Measurements from ENCODE around the gene ARL8B.

The ARL8B gene

DNA sequence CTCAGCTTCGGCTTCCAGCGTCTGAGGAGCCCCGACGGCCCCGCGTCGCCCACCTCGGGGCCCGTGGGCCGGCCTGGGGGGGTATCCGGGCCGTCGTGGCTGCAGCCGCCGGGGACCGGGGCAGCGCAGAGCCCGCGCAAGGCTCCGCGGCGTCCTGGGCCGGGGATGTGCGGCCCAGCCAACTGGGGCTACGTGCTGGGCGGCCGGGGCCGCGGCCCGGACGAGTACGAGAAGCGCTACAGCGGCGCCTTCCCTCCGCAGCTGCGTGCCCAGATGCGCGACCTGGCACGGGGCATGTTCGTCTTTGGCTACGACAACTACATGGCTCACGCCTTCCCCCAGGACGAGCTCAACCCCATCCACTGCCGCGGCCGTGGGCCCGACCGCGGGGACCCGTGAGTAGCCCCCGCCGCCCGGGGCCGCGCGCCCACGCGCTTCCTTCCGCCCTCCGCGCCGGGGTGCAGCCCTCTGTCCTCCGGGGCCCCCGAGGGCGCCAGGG is 65.9 kb downstream of the ARL8B start:
- peak; percentile 3 for DNase-seq

DNA sequence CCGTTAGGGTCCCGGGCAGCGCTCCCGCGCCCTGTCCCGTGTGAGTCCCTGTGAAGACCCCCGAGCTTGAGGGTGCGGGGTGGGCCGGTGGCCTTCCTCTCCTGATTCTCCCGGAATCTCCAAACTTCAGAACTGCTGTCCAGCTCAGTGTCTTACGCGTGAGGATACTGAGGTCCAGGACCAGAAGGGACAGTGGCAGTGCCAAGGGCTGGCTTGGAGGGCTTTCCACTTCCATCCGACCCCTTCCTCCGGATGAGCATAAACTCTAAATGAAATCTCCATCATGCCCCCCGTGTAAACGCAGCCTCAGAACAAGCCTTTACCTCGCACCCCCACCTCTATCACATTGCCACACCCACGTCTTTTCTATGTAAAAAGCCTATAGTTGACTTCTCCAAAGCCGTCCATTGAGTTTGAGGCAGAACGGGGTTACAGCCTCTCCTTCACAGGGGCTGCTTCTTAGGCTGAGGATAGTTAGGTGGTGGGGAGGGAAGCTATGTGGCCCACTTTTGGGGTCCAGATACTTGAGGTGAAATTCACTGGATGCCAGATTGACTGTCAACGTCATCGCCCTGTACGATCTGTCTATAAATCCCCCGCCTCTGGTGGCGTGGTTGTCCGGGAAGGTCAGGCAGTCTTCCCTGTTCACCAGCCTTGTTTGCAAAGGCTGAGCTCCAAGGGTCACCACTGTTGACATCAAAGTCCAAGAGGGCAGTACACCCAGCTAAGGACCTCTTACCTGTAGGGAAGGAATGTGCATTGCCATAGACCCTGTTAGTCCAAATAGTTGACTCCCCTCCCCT is 66.5 kb downstream of the ARL8B start:
- peak; percentile 8 for DNase-seq

DNA sequence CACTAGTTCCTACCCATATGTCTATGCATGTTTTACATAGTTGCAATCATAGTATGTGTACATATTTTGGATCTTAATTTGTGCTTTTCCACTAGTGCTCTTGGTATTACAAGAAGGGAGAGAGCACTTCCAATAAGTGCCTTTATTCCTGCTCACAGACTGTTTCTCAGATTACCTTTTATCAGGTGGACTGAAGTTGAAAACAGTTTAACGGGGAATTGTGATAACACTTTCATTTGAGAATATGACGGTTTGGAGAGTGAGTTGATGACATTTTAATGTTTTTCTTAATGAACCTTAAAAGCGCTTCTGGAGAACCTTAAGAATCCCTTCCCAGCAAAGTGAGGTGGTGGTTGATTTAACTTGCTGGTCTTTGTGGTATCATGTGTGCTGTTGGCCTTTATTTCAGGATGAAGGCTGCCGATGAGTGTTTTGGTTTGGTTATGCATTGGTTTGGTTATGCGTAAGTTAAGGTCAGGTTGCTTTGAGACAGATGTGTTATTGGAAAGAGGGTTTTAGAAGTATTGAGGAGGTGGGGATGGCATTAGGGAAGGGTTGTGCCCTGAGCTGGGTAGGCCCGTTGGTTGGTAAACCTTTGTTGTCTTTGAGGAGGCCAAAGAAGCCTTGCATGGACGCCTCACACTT is 68.2 kb downstream of the ARL8B start:
- DNase-seq, result no peak

DNA sequence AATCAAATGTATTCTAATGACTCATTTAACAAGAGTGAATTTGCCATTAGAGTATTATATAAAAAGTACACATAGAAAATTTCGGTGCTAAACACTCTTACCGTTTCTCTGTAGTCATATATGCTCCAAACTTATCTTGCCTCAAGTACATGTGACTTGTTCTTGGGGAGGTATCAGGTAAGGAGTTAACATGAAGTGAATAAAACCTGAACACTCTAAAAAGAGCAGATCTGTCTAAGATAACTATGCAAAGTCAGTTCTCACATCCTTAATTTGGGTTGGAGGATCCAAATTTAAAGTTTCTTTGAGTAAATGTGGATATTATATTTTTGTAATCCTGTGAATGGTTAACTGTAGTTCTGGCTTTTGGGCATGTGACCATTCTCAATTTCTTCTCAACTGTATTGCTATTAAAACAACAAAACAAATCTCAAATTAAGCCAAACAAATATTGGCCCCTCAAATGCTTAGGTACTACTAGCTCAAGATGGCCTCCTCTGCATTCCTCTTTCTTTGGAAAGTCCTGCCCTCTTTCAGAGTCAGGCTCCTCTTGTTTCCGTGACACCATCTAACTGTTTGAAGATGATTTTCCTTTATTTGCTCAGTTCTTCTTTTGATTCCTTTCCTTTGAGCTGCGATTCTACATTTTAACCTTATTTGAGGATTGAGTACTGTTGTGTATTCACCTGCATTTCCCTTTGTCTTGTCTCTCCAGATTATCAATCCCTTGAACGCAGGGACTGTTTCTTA is 69.6 kb downstream of the ARL8B start:
- DNase-seq, result no peak

DNA sequence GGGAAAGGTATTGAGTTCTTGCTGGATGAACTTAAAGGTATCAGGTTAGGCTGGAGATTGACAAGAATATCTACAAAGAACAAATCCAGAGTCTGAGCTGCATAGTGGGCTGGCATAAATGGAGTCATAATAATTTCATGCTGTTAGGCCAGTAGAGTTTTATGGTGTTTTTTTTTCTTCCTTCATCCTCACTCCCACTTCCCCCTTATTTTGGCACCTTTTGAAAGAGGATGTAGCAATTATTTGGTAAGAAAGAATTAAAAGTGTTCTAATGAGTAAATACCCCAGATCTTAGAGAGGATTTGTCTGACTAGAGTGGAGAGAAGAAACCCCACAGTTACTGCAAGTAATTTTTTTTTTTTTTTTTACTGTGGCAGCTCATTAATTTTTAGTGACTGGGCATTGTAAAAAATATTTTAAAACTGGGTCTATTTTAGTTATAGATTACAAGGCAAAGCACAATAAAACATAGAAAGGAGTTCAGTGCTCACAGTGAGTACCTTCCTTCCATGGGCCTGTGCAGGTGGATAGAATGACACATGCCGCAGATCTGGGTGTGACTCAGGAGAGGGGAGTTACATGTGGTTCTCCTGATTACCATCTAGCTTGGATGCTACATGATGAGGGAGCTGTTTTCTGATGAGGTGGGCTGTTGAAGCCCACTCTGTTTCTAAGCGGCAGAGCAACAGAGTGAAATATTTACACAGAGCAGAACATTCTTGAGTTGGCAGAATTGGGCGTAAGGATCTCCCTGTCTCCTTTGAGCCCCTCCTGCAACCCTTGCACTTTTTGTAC is 70.7 kb downstream of the ARL8B start:
- no peak for DNase-seq

DNA sequence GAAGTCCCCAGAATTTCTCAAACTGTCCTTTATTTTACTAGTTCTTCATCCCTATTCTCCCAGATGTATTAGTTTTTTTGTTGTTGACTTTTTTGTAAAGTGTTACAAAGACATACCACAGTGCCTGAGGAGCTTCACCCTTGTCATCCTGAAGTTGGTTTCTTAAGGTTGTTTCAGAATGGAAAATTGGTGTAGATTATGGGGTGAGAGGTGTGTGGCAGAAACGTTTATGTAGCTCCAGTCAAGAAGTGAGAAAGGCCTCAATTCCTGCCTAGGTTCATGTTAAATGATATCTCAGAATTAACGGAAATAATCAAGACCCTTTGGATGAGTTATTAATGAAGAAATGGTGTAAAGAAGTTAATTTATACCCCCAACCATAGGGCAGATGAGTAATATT is 72.2 kb downstream of the ARL8B start:
- DNase-seq, result no peak

DNA sequence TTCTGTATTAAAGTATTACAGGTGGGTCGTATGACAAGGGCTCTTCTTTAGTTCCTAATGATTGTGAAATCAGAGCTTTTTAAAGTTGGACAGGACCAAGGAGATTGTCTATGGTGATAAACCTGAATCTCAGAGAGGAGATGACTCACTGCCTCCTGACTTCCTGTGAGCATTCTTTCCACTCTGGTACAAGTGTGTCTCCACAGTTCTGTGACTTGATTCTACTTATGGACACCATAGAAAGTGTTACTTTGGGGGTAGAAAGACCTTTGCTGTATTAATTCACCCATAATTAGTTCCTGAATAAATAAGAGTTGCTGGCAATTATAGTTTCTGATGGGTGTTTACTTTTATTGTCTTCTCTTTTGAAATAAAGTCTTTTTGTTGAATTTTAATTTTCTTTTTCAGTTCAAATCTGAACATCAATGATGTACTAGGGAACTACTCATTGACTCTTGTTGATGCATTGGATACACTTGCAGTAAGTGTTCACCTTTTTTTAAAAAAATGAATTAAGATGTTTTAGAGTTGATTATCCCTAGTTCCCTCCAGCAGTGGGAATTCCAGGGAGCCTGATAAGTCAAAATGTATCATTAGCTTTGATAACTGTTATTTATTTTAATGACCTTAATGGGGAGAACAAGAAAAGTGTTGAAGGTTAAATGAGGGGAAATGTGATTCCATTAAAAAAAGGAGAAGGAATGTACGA is 72.9 kb downstream of the ARL8B start:
- DNase-seq, result no peak

DNA sequence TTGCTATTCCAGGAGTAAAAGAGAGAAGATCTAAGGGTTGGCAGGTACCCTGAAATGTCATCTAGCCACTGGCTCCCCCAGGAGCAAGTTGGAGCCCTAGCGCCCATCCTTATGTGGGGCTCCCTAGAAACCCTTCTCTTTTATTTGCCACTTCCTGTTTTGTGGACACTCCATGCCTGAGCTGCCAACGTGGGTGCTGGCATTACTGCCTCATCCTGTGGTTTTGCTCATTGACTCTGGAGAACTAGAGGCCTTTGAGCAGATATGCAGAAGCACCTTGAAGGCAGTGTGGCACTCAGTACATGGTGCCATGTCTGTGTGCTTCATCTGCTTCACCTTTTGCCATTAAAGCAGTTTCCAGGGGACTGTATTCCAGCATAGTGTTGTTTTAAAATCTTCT is 73.5 kb downstream of the ARL8B start:
- no peak for DNase-seq

DNA sequence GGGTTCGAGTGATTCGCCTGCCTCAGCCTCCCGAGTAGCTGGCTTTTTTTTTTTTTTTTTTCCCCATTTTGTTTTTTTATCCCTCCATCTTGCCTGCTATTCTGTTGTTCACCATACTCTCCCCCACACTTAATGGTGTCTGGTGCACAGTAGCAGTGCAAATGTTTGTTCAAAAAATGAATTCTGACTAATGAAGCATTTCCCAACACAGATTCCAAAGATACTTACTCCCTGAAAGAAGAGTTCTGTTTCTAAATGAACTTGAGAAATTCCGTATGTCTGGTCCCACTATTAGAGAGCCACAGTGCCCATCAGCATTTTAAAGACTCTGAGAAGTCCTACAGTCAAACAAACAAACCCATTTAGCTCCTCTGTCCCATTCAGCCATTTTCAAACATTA is 74.9 kb downstream of the ARL8B start:
- DNase-seq, result no peak

DNA sequence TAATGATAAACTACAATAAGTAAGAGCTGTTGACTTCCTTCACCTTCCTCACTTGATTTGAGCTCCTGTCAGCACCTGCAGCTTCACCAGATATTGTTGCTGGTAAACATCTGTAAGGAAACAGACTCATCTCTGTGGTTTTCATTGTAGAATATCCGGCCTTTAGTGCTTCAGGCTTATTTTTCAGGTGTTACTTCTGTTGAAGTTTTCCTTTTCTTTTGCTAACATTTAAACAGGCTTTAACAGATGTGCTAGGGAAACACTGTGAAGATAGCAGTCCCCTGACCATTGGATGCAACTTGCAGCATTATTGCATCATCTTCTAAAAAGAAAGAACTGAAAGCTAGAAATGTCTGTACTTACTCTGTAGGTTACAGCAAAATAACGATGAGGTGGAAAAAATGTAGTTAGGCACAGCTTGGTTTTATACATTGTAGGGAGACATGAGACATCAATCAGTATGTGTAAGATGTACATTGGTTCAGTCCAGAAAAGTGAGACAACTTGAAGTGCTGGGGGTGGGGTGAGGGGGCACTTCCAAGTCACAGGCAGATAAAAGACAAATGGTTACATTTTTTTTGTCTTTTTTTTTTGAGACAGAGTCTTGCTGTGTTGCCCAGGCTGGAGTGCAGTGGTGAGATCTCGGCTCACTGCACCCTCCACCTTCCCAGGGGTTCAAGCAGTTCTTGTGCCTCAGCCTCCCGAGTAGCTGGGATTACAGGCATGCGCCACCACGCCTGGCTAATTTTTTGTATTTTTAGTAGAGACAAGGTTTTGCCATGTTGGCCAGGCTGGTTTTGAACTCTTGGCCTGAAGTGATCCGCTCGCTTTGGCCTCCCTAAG is 75.6 kb downstream of the ARL8B start:
- DNase-seq, result no peak

DNA sequence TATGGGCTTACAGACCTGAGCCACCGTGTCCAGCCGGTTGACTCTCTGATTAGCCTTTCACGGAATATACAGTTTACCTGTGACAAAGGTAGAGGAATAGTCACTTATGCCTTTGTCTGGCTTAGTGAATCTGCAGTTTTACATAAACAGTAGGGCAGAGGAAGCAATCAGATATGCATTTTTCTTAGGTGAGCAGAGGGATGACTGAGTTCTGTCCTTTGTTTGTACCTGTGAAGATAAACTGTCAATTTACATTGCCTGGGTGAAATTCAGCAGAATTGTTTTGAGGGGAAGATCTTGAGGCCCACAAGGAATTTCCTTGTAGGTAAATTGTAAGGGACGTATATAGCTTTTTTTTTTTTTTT is 76.2 kb downstream of the ARL8B start:
- DNase-seq, result no peak

DNA sequence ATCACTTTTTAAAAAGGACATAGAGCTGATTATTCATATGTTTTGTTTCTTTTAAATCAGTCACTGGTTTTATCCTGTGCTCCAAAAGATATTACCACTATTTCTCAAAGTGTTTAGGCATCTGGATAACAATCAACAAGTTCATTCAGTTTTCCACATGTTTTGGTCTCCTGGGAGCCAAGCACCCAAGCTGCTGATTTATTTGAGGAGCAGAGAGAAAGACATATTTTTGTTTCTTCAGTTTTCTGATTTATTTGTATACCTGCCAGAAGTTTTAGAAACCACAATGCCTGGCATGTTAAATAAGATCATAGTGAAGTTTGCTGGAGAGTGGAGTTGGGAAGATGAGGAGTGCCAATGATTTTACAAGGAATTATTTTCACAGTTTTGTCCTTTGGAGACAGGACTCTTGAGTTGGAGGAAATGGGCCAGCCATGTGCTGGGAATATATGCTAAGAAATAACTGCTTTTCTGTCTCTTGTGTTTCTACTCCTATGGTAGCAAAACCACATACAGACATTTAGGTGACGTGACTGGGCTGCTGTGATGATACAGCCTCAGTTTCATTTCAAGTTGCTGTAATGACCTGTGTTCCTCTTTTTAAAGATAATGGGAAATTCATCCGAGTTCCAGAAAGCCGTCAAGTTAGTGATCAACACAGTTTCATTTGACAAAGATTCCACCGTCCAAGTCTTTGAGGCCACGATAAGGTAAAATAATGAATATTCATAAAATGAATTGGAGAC is 77.1 kb downstream of the ARL8B start:
- DNase-seq, result no peak

DNA sequence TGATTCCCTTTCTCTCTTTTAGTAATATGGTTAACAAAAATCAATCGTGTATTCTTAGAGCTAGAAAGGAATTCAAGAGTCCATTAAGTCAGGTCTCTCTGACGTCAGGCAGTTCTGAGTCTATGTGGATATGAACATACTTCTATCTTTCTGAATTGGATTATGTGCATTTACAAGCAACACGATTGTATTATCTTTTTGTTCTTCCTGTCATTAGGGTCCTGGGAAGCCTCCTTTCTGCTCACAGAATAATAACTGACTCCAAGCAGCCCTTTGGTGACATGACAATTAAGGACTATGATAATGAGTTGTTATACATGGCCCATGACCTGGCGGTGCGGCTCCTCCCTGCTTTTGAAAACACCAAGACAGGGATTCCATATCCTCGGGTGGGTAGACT is 79.4 kb downstream of the ARL8B start:
- DNase-seq, result no peak

DNA sequence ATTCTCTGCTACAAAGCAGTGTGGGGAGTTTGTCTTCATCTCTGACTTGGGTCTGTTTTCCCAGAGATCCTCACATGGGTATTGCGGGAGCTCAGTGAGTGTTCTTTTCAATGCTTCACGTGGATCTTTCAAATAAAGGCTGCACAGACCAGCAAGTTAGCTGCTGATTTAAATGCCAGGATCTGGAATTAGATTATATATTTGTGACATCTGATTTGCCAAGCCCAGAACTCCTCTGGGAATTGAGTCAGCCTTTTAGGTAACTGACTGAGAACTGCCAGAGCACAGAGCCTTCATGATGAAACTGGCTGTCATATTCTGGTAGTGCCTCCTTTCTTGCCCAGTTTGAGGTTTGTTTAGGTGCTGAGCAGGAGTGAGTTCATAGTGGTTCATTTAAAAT is 80.1 kb downstream of the ARL8B start:
- no peak for DNase-seq

DNA sequence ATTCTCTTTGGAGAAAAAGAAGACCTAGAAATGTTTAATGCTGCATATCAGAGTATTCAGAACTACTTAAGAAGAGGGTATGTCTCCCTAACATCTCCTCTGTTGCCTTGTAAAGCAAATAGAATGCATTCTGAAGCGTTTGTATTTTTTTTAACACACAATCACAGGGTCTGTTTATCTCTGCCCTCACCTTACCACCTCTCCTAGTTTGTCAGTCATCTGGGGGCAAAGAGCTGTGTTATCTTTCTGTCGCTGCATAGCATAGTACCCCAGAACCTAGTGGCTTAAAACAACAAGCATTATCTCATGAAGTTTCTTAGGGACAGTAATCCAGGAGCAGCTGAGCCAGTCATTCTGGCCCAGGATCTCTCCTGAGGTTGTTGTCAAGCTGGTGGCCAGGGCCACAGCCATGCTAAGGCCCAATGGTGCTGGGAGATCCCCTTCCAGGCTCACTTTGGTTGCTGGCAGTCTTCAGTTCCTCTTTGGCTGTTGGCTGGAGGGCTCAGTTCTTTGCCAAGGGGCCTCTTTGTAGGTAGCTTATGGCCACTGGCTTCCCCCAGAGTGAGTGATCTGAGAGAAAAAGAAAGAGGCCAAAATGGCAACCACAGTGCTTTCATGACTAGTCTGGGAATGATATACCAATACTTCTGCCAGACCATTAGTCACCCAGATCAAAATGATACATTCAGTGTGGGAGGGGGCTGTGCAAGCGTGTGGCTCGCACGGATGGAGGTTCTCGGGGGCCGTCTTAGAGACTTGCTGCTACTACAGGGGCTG is 83.3 kb downstream of the ARL8B start:
- DNase-seq, result no peak

DNA sequence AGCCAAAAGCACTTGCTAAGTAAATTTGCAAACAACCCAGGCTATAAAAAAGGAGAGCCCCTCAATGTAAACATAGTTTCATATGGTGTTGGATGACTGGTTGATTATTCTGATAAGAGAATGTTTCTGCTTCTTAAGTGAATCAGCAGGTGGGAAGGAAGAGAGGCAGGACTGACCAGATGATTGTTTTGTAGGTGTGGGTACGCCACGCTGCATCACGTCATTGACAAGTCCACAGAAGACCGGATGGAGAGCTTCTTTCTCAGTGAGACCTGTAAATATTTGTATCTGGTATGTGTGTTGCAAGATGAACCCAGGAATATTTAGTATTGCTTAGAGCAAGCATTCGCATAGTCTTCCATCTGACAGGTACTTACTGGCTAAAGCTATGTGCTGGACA is 88.8 kb downstream of the ARL8B start:
- no peak for DNase-seq

DNA sequence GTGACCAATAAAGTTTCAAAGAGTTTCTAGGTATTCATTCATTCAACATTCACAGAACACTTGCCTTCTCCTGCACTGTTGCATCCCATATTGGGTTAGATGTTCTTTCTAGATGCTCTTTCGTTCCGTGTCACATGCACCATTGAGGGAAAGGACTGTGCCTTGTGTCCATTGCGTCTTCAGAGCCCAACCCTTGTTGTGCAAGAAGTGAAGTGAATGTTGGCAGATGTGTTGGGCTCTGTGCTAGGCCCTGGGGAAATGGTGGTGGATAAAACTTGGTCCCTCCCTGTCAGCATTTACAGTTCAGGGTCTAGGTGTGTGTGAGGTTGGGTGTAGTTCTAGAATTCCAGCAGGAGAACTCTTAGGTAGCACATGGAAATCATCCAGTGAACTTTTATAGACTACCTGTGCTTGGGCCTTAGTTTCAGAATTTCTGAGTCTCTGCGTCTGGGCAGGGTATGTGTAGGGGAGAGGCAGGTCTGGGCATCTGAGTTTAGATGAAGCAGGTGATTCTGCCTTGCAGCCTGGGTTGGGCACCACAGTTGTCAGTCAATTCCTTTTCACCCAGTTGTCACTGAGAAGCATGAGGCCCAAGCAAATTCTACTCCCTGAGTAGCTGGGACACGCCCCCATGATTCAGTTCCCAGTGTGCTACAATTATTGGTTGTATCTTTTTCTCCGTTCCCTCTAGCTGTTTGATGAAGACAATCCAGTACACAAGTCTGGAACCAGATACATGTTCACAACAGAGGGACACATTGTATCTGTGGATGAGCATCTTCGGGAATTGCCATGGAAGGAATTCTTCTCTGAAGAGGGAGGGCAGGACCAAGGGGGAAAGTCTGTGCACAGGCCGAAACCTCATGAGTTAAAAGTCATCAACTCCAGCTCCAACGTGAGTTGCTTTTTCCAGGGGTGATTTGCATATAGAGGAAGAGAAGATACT is 90.8 kb downstream of the ARL8B start:
- no peak for DNase-seq

DNA sequence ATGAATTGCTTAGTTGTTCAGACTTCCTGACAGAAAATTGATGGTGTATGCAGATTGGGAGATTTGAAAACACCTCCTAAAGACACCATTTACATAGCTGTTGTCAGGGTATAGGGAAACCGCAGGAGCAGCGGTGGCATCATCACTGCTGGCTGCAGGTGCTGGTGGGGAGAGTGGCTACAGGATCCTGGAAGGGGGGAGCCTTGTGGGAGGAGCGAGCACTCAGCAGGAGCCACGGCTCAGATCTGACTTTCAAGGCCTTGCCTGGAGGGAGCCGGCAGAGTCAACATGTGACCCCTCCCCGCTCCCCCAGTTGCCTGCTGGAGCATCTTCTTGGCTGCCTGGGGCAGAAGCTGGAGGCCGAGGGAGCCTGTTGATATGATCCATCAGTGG is 91.5 kb downstream of the ARL8B start:
- no peak for DNase-seq

DNA sequence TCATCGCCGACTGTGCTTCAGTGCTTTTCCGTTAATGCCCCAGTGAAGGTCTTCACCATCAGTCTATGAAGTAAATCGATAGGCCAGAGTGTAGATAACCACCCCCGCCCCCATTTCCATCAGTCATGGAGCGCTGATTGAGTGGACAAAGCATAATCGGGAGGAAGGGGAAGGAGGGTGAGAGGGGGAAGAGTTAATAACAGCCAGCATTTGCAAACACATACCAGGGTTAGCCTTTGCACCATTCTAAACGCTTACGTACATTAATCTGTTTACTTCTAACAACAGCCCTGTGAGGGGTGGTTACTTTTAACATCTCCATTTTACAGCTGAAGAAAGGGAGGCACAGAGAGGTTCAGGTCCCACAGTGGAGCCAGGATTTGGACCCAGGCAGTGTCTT is 92.3 kb downstream of the ARL8B start:
- DNase-seq, result no peak
